ENCODE measurements around the gene IL17RC.

Gene IL17RC

DNA sequence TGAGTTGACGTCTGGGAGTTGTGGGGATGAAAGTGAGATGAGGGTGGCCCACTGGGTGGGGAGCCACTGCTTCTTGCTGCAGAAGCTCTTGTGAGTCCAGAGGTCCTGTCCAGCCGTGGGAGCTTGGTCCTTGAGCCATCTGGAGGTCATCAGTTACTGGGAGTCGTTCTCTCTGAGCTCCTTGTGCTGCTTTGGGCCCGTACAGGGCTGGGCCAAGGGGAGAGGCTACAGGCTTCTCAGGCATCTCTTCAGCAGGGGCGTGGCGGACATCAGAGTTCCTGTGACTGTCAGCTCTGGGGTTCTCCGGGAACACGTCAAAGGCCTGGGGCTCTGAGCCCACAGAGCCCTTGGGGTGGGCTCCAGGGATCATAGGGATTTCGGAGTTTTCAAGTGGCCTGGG is 32.7 kb downstream of the IL17RC start:
- TF ChIP-seq, protein P1, sequence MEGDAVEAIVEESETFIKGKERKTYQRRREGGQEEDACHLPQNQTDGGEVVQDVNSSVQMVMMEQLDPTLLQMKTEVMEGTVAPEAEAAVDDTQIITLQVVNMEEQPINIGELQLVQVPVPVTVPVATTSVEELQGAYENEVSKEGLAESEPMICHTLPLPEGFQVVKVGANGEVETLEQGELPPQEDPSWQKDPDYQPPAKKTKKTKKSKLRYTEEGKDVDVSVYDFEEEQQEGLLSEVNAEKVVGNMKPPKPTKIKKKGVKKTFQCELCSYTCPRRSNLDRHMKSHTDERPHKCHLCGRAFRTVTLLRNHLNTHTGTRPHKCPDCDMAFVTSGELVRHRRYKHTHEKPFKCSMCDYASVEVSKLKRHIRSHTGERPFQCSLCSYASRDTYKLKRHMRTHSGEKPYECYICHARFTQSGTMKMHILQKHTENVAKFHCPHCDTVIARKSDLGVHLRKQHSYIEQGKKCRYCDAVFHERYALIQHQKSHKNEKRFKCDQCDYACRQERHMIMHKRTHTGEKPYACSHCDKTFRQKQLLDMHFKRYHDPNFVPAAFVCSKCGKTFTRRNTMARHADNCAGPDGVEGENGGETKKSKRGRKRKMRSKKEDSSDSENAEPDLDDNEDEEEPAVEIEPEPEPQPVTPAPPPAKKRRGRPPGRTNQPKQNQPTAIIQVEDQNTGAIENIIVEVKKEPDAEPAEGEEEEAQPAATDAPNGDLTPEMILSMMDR (IDR thresholded peaks at IDR 0.05; ENCODE audit: low read depth, low read length): no peak

DNA sequence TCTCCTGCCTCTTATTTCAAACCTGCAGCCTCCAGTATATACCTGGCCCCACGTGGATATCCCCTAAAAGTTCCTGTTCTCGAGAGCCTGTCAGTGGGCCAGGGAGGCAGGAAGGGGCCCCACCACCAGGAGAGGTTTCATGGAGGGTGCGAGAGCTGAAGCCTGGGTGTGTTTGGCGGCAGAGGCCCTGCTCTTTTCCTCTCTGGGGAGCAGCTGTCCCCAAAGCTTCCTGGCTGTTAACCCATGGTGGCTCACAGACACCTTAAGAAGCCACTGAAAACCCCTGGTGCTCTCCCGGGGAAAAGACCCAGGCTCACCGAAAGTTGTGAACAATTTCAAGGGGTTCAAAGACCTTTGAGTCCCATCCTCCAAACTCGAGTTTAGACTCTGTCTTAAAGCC is 34.2 kb downstream of the IL17RC start:
- DNase-seq (ENCODE audit: extremely low read depth, low read depth): no peak
- TF ChIP-seq, protein P1 (IDR thresholded peaks at IDR 0.05; ENCODE audit: low read depth, low read length): no peak

More for the DNA sequence above, 32.7 kb downstream of the IL17RC start:
- no peak for DNase-seq (ENCODE audit: extremely low read depth, low read depth)

DNA sequence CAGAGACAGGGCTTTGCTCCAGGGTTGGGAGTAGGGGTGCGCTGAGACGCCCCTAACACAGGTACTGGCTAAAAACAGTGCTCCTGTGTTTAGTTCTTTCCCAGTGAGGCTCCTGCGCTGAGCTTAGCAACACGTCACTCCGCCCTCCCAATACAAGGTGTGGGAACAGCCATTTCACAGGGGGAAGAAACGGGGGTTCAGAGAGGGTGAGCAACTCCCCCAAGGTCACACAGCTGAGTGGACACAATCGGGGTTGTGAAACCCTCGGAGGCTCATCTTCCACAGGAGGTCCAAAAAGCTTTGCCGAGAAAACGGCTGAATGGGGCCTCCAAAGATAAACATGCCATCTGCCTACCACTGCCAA is 34.7 kb downstream of the IL17RC start:
- no peak for DNase-seq (ENCODE audit: extremely low read depth, low read depth)
- TF ChIP-seq, protein P1 (IDR thresholded peaks at IDR 0.05; ENCODE audit: low read depth, low read length): no peak

DNA sequence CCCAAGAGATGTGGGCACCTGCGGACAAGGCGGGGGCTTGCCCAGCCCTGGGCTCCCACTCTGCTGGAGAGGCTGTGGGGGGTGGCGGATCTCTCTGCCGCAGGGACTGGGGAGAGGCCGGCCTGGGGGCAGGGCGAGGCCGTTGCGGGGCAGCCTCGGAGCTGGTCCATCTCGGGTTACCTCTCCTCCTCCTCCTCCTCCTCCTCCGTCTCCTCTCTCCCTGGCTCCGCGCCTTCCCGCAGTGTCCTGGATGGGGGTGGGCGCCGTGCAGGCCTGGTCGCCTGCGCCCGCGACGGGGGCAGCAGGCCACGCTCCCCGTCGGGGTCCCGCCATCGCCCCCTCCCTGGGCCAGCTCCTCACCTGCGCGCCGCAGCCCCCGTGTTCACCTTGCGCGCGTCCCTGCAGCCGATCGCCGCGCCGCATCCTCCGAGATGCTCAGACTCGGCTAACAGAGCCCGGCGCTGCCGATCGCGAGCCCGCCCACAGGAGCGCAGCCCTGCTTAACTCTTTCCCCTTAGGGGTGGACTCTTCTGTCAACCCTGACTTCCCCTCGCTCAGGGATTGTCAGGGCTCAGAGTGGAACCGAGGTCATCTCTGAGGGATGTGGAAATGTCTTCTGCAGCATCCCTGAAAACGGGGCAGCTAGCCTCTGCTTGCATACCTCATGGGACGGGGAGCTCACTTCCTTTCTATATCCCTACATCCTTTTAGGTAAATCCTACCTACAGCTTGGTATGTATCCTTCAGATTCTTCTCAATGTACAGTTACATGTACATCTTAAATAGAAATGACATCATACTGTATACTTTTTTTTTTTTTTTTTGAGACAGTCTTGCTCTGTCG is 35.3 kb downstream of the IL17RC start, which contains the start of gene PRRT3:
PRRT3 (minus strand) TSS at position 447 of the 844 bp plus-strand sequence. CDS start 2,293 bp downstream, outside the sequence.
- no peak for DNase-seq (ENCODE audit: extremely low read depth, low read depth)
- TF ChIP-seq, protein P1 (IDR thresholded peaks at IDR 0.05; ENCODE audit: low read depth, low read length): no peak

DNA sequence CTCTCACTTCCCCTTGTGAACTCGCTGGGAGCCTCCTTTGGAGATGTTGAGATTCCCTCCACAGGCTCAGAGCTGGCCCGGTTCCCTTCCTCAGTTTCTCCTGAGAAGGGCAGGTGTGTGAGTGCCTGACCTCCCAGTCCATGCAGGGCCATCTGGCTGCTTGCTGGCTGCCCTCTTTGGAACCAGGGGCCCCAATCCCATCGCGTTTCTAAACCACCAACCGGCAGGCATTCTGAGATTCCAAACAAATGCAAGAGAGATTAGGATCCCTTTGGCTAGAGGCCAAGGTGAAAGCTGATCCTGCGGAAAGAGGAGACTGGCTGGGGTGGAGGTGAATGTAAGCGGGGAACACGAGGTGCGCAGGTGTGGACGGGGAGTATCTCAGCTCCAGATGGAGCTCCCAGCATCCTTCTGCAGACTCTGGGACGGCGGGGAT is 38.2 kb downstream of the IL17RC start:
- DNase-seq (ENCODE audit: extremely low read depth, low read depth): no peak
- TF ChIP-seq, protein P1 (IDR thresholded peaks at IDR 0.05; ENCODE audit: low read depth, low read length): no peak

DNA sequence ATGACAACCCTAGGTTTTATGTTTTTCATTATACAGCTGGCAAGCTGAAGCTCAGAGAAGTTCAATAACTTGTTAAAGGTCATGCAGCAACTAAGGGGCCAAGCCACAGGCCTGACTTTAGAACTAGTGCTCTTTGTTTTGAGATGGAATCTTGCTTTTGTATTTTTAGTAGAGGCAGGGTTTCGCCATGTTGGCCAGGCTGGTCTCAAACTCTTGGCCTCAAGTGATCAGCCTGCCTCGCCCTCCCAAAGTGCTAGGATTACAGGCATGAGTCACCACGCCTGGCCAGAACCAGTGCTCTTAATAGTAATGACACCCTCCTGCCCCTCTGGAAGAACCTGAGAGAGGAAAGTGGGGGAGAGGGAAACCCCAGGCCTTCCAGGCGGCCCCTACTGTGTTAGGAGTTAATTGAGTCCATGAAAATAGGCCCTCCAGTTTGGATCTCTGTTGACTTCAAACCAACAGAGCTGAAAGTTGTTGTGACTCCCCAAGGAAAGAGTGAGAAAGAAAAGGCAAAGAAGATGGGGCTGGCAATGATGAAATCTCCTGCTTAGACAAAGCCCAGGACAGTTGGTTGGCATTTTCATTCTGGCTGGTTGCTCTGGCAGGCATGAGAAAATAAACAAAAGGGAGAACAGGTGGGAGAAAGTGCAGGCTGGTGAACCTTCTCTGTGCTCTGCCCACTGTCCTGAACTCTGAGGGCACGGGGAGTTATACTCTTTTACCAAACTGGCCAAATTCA is 38.9 kb downstream of the IL17RC start:
- TF ChIP-seq, protein P1 (IDR thresholded peaks at IDR 0.05; ENCODE audit: low read depth, low read length): no peak
- no peak for DNase-seq (ENCODE audit: extremely low read depth, low read depth)

DNA sequence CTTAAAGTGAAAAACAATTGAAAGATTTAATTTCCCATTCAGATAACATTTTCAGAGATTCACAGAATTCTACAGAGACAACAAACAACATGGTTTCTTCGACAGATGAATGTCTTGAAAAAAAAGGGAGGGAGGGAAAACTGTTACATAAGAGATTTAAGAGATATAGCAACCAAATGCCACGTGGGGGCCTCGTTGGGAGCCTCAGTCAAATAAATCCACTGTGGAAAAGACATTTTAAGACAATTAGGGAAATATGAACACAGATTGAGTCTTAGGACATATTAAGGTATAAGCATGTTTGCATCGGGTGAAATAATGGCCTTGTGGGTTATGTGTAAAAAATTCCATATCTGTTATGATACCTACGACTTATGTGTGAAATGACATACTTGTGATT is 40.3 kb downstream of the IL17RC start:
- TF ChIP-seq, protein P1 (IDR thresholded peaks at IDR 0.05; ENCODE audit: low read depth, low read length): peak; percentile 15
- DNase-seq (ENCODE audit: extremely low read depth, low read depth): no peak

Measured in AG09319 (cell line).